Anterior cingulate cortex (tissue), 58 donors: ENCODE results near the gene ZNF428.

Experiments used
- DNase-seq, 58 donors: peaks; one replicate each; lab custom pipeline; 2025; lab: John Stamatoyannopoulos, UW

Gene ZNF428

GRCh38 chr19:43641333-43641732 is 21.9 kb upstream of the ZNF428 start:
- no peak for DNase-seq

GRCh38 chr19:43640424-43640757 is 21.0 kb upstream of the ZNF428 start:
- no peak for DNase-seq

GRCh38 chr19:43639519-43640423 is 20.3 kb upstream of the ZNF428 start, which contains the start of gene CADM4:
Gene CADM4 (minus strand): TSS chr19:43639850. CDS start chr19:43639790, 60 bp downstream.
- DNase-seq, result peak in 37 of 58 donors; percentile 12 to 77 (median 47)

GRCh38 chr19:43638995-43639518 is 19.6 kb upstream of the ZNF428 start:
- DNase-seq, result no peak

GRCh38 chr19:43638214-43638994 is 19.0 kb upstream of the ZNF428 start:
- peak in 5 of 58 donors; percentile 9 to 24 (median 12) for DNase-seq

GRCh38 chr19:43636121-43636683 is 16.8 kb upstream of the ZNF428 start:
- DNase-seq, result peak in 47 of 58 donors; percentile 6 to 79 (median 58)

- DNase-seq, result peak in 2 of 58 donors; percentile 34 to 54
Measured at GRCh38 chr19:43635561-43635940, 16.1 kb upstream of the ZNF428 start.

GRCh38 chr19:43634872-43635560 is 15.6 kb upstream of the ZNF428 start:
- peak in 53 of 58 donors; percentile 16 to 85 (median 63) for DNase-seq

GRCh38 chr19:43634506-43634871 is 15.1 kb upstream of the ZNF428 start:
- DNase-seq, result peak in 49 of 58 donors; percentile 24 to 79 (median 50)

- DNase-seq, result peak in 2 of 58 donors; percentile 25 to 29
Measured at GRCh38 chr19:43634068-43634467, 14.6 kb upstream of the ZNF428 start.

GRCh38 chr19:43633520-43633919 is 14.1 kb upstream of the ZNF428 start:
- DNase-seq, result no peak

GRCh38 chr19:43631491-43631890 is 12.1 kb upstream of the ZNF428 start:
- DNase-seq, result no peak

GRCh38 chr19:43628646-43629326 is 9.4 kb upstream of the ZNF428 start:
- DNase-seq, result peak in 14 of 58 donors; percentile 2 to 40 (median 16)

GRCh38 chr19:43626838-43627237 is 7.4 kb upstream of the ZNF428 start:
- no peak for DNase-seq

- DNase-seq, result peak in 10 of 58 donors; percentile 12 to 55 (median 26)
Measured at GRCh38 chr19:43625918-43626579, 6.6 kb upstream of the ZNF428 start.

GRCh38 chr19:43624933-43625332 is 5.5 kb upstream of the ZNF428 start:
- peak in 2 of 58 donors; percentile 9 to 22 for DNase-seq

GRCh38 chr19:43623889-43624670 is 4.7 kb upstream of the ZNF428 start:
- DNase-seq, result no peak

GRCh38 chr19:43622956-43623355 is 3.5 kb upstream of the ZNF428 start:
- DNase-seq, result no peak
